Left renal cortex interstitium (tissue), 4 donors: ENCODE measurements around the gene MLH1. TPM values are rescaled to one million over a fixed set of nuclear protein-coding genes. Genes with fewer than 3 reads are reported as not detected.

Experiments
- DNase-seq, 4 donors: peaks; one replicate each; pipeline ENCODE4 v3.0.0-alpha.2; 2013; ENCODE audit warnings: low read depth in 4 of 4, low spot score in 2 of 4, missing footprints in 1 of 4
- polyA plus RNA-seq, 4 donors: library from polyadenylated mRNA; unstranded; fragments of 120-200 nt; gene quantifications; one replicate each; pipeline ENCODE4 v1.2.1, GENCODE V29; 2013; ENCODE audit not compliant: insufficient read length in 4 of 4

Gene MLH1
- polyA plus RNA-seq, 4 donors, result 49.0 to 58.7 (median 53.6) TPM

DNA sequence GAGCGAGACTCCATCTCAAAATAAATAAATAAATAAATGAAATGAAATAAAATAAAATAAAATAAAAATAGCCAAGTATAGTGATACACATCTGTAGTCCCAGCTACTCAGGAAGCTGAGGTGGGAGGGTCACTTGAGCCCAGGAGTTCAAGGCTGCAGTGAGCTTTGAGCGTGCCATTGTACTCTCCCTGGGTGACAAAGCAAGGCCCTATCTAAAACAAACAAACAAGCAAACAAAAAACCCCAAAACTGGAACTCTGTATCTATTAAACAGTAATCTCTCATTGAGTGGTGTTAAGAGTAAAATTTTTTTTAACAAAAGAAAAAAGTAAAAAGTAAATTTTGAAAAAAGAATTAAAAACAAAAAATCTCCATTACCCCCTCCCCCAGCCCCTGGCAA, 21.2 kb upstream of the MLH1 start:
- no peak for DNase-seq

GRCh38 chr3:36973139-36973538, 20.2 kb upstream of the MLH1 start:
- DNase-seq, result no peak

DNA sequence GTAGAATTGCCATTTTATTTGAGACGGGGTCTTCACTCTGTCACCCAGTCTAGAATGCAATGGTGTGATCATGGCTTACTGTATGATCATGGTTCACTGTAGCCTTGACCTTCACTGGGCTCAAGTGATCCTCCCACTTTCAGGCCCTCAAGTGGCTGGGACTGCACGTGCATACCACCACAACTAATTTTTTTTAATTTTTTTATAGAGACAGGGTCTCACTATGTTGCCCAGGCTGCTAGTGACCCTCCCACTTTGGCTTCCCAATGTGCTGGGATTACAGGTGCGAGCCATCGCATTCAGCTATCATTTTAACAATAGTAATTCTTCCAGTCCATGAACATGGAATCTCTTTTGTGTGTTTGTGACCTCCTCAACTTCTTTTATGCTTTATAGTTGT, 12.3 kb upstream of the MLH1 start:
- no peak for DNase-seq

DNA sequence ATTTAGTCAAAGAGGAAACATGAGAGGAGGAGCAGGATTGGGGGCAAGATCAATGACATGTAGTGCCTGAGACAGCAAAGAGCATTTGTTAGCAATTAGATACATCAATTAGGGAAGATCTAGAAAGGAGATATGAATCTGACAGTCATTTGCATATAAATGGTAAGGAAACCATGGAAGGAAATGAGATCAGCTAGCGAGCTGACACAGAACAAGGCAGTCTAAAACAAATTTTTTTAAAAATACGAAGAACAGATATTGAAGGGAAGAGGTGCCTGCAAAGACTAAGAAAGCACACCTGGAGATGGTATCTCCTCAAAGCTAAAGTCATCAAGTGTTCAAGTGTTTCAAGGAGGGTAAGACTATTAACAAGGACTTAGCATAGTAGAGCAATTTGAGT, 5.0 kb upstream of the MLH1 start:
- DNase-seq, result no peak

DNA sequence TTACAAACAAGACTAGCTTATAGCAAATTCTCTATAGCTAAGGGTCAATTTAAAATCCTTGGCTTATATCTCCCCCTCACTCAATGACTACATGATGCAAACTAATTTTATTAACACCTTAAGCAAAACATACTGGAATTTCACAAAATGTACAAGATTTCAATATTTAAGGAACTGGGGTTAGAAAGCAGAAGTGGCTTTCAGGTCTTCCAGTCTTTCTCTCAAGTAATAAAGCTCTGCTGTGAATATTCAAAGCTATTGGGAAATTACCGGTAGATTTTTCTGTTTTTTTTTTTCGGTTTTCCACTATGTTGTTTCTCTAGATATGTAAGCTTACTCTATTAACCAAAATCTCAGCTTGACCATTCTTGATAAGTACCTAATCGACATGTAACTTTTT, 4.3 kb upstream of the MLH1 start:
- DNase-seq, result no peak

DNA sequence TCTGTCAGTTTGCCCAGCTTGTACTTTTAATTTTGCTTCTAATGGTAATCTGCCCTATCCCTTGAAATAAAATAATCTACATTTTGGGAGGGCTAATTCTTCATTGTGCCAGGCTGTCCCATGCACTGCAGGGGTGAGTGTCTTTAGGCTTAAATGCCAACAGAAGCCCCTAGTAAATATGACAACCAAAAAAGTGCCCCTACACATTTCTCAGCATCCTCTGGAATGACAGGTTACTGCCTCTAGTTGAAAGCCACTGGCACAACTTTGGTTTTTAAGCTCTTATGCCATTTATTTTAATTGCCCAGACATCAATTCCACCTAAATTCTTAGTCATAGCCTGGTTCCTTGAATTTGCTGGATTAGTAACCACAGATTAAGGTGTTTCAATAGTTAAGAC, 3.8 kb upstream of the MLH1 start:
- no peak for DNase-seq

- DNase-seq, result no peak
These were observed 2.2 kb upstream of the MLH1 start for GRCh38 chr3:36991147-36991546.

GRCh38 chr3:36991923-36992805, 1.2 kb upstream of the MLH1 start:
- peak in 3 of 4 donors; percentile 39 to 89 (median 51) for DNase-seq

DNA sequence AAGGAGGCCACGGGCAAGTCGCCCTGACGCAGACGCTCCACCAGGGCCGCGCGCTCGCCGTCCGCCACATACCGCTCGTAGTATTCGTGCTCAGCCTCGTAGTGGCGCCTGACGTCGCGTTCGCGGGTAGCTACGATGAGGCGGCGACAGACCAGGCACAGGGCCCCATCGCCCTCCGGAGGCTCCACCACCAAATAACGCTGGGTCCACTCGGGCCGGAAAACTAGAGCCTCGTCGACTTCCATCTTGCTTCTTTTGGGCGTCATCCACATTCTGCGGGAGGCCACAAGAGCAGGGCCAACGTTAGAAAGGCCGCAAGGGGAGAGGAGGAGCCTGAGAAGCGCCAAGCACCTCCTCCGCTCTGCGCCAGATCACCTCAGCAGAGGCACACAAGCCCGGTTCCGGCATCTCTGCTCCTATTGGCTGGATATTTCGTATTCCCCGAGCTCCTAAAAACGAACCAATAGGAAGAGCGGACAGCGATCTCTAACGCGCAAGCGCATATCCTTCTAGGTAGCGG, 452 bp upstream of the MLH1 start, which contains the start of gene EPM2AIP1:
Gene EPM2AIP1, minus strand, starts transcription at position 326 of the 520 bp plus-strand sequence. Its CDS starts 54 bp downstream, at position 272.
- DNase-seq, result peak in 1 of 4 donors; percentile 100

- no peak for DNase-seq
These were observed 21.3 kb downstream of the MLH1 start for GRCh38 chr3:37014620-37015019.

- DNase-seq, result no peak
These were observed 22.3 kb downstream of the MLH1 start for GRCh38 chr3:37015642-37016041.

DNA sequence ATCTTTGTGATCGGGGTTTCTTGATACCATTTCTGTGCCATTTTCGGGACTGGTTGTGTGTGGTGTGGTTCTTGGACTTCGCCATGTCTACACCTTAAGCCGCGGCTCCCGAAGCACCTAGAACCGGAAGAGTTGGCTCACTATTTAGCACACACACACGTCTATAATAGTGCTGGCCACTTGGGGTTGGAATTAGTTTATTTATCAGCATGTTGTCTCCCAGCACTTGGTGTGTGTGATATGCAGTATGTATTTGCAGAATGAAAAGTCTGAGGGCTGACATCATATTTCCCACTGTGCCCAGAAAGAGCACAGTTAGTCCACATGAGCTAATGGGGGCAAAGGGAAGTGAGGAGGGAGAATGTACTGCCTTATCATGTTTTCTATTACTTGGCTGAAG, 23.6 kb downstream of the MLH1 start:
- no peak for DNase-seq

GRCh38 chr3:37017683-37018082, 24.4 kb downstream of the MLH1 start:
- no peak for DNase-seq

DNA sequence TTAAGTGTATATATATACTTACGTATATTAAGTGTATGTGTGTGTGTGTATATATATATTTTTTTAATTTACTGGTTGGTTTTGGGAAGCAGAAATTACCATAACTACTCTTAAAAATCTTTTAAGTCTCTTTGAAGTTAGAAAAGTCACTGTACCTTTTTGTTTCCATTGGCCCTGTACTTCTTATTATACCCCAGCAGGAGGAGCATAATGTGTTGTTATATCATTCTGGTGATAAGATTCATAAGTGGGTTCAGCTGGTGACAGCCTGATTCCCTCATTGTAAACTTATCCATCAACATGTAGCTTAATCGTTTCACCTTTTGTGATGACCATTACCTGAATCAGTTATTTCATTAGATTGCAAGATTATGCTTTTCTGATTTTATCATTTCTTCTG, 30.8 kb downstream of the MLH1 start:
- no peak for DNase-seq

GRCh38 chr3:37024820-37025405, 31.6 kb downstream of the MLH1 start:
- no peak for DNase-seq

DNA sequence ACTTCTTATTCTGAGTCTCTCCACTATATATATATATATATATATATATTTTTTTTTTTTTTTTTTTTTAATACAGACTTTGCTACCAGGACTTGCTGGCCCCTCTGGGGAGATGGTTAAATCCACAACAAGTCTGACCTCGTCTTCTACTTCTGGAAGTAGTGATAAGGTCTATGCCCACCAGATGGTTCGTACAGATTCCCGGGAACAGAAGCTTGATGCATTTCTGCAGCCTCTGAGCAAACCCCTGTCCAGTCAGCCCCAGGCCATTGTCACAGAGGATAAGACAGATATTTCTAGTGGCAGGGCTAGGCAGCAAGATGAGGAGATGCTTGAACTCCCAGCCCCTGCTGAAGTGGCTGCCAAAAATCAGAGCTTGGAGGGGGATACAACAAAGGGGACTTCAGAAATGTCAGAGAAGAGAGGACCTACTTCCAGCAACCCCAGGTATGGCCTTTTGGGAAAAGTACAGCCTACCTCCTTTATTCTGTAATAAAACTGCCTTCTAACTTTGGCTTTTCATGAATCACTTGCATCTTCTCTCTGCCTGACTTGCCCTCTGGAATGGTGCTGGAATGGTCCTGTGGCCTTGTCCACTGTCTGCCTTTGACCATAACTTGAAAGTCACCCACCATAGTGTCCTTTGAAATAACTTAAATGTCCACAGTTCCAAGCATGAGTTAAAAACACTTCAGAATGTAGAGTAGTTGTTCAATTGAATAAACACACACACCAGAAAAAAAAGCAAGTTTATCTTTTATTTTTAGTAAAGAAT, 32.4 kb downstream of the MLH1 start:
- no peak for DNase-seq

DNA sequence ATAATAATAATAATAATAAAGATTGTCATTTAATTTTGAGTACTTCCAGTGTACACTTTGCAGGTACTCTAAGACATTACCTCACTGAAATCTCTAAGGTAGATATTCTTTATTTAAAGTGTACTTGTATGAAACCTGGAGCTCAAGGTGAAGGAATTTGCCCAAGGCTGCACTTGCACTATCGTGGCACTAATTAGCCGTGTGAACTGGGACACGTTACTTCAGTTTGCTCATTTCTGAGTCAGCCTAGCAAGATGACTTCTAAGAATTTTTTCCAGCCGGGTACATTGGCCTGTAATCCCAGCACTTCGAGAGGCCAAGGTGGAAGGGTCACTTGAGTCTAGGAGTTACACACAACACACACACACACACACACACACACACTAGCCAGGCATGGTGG, 33.5 kb downstream of the MLH1 start:
- no peak for DNase-seq

DNA sequence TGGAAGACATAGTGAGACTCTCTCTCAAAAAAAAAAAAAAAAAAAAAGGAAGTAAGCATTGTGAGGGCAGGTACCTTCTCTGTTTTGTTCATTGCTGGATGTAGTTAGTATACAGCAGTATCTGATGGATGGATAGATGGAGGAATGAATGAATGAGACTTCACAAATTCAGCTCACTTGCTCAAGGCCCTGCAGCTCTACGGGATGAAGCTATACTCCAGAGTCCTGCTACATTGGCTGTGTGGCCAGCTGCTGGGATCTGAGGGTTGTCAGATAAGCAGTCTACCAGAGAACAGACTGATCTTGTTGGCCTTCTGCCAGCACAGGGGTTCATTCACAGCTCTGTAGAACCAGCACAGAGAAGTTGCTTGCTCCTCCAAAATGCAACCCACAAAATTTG, 35.0 kb downstream of the MLH1 start:
- DNase-seq, result no peak

- DNase-seq, result no peak
These were observed 35.8 kb downstream of the MLH1 start for GRCh38 chr3:37029111-37029510.

DNA sequence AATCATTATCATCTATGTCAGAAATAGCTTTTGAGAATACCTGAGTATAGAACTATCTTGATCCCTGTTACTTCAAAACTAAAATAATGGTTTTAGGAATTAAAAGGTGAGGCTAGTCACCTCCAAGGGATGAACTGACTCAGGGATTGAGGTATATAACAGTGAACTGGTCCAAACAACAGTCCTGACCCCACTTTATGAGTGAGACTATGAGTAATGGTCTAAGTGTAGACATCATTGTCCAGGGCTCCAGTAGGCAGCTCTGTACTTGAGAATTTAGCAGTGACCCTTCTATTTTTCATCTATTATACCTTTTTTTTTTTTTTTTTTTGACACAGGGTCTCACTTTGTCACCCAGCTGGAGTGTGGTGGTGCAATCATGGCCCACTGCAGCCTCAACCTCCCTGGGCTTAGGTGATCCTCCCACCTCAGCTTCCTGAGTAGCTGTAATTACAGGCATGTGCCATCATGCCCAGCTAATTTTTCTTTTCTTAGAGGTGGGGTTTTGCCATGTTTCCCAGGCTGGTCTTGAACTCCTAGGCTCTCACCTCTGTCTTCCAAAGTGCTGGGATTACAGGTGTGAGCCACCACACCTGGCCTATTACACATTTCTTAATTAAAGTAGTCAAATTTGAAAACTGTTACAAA, 36.3 kb downstream of the MLH1 start:
- DNase-seq, result no peak

DNA sequence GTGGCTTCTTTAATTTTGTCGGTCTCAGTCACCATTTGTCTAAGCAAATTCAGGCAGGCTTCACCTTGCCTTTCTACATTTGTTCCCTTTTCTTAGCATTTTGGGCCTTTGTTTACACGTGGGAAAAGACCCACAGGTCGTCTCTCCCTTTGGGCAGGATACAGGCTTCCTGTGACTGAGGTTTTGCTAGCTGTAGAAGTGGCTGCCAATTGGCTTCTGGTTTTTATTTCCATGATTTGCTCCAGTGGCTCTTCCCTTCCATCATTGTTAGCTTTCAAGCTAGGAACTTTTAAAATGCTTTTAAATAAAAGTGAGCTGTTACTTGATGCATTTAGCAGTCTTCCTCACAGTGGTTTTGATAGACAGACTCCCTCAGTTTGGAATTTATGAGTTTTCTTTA, 37.3 kb downstream of the MLH1 start:
- DNase-seq, result no peak
